EL (cell line): ENCODE measurements around the gene PCDHGA7.
A peak's percentile ranks its signal among the peaks of the same experiment; 100 is the strongest.
"Not testable (repeated sequence)": the region's sequence is repeated elsewhere in the genome, so short reads cannot be mapped to it uniquely, and the experiment has no call there.

Source experiments
- DNase-seq: peaks from one replicate; pipeline ENCODE4 v3.0.0-alpha.2; 2016

PCDHGA7 gene

DNA sequence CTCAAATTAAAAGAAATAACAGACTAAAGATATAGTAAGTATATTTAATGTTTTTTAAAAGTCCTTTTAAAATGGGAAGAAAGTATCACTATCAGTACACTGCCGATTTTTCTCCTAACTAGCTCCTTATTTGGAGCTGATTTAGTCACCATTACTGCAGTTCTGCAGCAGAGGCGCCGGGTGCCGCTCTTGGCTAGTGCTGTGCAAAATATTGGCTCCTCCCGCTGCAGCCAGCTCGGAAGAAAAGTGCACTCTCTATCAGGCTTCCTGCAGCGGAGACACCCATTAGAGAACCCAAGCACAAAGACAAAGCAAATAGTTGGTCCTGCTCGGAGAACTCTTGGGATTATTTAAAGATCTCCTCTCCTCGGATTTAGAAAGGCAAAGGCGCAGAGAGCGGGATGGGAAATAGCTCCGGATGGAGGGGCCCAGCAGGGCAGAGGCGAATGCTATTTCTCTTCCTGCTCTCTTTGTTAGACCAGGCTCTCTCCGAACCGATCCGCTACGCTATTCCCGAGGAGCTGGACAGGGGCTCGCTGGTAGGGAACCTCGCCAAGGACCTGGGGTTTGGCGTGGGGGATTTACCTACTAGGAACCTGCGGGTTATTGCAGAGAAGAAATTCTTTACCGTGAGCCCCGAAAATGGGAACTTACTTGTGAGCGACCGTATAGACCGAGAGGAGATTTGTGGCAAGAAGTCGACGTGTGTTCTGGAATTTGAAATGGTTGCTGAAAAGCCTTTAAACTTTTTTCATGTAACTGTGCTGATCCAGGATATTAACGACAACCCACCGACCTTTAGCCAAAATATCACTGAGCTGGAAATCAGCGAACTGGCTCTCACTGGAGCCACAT, 12.3 kb upstream of the PCDHGA7 start, which contains the start of gene PCDHGB3:
Gene PCDHGB3, plus strand, starts transcription at position 249 of the 855 bp plus-strand sequence. Its CDS starts 153 bp downstream, at position 402.
- peak; percentile 71 for DNase-seq

DNA sequence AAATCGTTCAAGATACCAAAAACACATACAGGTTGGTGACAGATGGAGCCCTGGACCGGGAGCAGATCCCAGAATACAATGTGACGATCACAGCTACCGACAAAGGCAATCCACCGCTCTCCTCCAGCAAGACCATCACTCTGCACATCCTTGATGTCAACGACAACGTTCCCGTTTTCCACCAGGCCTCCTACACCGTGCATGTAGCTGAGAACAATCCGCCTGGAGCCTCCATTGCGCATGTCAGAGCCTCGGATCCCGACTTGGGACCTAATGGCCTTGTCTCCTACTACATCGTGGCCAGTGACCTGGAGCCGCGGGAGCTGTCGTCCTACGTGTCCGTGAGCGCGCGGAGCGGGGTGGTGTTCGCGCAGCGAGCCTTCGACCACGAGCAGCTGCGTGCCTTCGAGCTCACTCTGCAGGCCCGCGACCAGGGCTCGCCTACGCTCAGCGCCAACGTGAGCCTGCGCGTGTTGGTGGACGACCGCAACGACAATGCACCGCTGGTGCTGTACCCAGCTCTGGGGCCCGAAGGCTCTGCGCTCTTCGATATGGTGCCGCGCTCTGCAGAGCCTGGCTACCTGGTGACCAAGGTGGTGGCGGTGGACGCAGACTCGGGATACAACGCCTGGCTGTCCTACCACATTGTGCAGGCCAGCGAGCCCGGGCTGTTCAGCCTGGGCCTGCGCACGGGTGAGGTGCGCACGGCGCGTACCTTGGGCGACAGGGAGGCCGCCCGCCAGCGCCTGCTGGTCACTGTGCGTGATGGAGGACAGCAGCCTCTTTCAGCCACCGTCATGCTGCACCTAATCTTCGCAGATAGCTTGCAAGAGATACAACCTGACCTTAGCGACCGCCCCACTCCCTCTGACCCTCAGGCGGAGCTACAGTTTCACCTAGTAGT, 10.7 kb upstream of the PCDHGA7 start:
- no peak for DNase-seq

DNA sequence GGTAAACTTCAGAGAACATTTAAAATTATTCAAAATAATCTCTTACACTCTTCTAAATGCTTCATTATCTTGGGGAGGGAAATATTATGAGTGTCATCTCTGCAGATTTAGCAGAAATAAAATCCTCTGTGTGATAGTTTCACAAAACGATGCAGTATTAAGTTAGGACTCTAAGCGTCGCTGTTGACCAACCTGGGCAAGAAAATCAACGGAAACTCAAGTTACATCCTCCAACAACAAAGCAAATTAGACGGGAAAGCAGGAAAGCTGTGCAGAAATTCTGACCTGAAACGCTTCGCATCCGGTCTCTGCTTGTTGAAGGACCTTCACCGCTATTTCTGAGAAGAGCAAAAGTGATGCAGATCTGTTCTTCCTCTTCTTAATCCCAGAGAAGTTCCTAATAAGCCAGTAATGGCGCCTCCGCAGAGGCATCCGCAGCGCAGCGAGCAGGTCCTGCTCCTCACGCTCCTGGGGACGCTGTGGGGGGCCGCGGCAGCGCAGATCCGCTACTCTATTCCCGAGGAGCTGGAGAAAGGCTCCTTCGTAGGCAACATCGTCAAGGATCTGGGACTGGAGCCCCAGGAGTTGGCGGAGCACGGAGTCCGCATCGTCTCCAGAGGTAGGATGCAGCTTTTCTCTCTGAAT, 8.7 kb upstream of the PCDHGA7 start, which contains the start of gene PCDHGA6:
Gene PCDHGA6, plus strand, starts transcription at position 219 of the 645 bp plus-strand sequence. Its CDS starts 193 bp downstream, at position 412.
- DNase-seq = peak; percentile 39

DNA sequence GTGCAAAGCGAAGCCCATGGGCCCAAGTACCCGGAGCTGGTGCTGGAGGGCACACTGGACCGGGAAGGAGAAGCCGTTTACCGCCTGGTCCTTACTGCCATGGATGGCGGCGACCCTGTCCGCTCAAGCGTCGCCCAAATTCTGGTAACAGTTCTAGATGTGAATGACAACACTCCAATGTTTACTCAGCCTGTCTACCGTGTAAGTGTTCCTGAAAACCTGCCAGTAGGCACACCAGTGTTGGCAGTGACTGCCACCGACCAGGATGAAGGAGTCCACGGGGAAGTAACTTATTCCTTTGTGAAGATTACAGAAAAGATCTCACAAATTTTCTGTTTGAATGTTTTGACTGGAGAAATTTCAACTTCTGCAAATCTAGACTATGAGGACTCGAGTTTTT, 7.9 kb upstream of the PCDHGA7 start:
- DNase-seq = no peak

DNA sequence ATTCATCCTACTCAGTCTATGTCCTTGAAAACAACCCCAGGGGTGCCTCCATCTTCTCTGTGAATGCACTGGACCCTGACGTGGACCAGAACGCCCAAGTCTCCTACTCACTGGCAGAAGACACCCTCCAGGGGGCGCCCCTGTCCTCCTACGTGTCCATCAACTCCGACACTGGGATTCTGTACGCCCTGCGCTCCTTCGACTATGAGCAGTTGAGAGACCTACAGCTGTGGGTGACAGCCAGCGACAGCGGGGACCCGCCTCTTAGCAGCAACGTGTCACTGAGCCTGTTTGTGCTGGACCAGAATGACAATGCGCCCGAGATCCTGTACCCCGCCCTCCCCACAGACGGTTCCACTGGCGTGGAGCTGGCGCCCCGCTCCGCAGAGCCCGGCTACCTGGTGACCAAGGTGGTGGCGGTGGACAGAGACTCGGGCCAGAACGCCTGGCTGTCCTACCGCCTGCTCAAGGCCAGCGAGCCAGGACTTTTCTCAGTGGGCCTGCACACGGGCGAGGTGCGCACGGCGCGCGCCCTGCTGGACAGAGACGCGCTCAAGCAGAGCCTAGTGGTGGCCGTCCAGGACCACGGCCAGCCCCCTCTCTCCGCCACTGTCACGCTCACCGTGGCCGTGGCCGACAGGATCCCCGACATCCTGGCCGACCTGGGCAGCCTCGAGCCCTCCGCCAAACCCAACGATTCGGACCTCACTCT, 6.9 kb upstream of the PCDHGA7 start:
- DNase-seq = not testable (repeated sequence)

DNA sequence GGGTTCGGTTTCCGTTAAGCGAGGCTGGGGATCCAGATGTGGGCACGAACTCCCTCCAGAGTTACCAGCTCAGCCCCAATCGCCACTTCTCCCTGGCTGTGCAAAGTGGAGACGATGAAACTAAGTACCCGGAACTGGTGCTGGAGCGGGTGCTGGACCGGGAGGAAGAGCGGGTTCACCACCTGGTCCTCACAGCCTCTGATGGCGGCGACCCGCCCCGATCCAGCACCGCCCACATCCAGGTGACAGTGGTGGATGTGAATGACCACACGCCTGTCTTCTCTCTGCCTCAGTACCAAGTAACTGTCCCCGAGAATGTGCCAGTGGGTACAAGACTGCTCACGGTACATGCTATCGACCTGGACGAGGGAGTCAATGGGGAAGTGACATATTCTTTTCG, 803 bp downstream of the PCDHGA7 start:
- DNase-seq = no peak

DNA sequence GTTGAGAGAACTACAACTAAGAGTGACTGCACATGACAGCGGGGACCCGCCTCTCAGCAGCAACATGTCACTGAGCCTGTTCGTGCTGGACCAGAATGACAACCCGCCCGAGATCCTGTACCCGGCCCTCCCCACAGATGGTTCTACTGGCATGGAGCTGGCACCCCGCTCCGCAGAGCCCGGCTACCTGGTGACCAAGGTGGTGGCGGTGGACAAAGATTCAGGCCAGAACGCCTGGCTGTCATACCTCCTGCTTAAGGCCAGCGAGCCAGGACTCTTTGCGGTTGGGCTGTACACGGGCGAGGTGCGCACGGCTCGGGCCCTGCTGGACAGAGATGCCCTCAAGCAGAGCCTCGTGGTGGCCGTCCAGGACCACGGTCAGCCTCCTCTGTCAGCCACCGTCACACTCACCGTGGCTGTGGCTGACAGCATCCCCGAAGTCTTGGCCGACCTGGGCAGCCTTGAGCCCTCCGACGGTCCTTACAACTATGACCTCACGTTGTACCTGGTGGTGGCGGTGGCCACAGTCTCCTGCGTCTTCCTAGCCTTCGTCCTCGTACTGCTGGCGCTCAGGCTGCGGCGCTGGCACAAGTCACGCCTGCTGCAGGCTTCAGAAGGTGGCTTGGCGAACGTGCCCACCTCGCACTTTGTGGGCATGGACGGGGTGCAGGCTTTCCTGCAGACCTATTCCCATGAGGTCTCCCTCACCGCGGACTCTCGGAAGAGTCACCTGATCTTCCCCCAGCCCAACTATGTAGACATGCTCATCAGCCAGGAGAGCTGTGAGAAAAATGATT, 2.1 kb downstream of the PCDHGA7 start:
- DNase-seq = no peak

DNA sequence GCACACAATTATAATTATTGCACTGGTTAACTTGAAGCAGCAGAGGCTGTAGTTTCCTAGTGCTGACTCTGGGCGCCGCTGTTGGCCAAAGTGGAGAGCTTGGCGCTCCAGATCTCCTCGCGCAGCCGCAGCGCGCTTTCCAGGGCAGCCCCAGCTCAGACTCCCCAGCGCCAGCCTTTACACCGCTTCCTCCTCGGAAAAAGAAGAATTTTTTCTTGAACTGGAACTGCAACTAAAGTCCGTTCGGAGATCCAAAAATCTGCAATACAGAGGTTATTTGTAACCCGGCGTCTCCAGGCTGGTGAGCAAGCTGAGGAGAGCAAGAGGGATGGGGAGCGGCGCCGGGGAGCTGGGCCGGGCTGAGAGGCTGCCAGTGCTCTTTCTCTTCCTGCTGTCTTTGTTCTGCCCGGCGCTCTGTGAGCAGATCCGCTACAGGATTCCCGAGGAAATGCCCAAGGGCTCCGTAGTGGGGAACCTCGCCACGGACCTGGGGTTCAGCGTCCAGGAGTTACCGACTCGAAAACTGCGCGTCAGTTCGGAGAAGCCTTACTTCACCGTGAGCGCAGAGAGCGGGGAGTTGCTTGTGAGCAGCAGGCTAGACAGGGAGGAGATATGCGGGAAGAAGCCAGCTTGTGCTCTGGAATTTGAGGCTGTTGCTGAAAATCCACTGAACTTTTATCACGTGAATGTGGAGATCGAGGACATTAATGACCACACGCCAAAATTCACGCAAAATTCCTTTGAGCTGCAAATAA, 5.2 kb downstream of the PCDHGA7 start, which contains the start of gene PCDHGB4:
Gene PCDHGB4, plus strand, starts transcription at position 142 of the 755 bp plus-strand sequence. Its CDS starts 187 bp downstream, at position 329.
- DNase-seq = peak; percentile 44

DNA sequence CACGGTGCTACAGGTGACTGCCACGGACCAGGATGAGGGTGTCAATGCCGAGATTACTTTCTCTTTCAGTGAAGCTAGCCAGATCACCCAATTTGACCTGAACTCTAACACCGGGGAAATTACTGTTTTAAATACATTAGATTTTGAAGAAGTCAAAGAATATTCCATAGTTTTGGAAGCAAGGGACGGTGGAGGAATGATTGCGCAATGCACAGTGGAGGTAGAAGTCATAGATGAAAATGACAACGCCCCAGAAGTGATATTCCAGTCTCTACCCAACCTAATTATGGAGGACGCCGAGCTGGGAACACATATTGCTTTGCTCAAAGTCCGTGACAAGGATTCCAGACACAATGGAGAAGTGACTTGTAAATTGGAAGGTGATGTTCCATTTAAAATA, 6.1 kb downstream of the PCDHGA7 start:
- no peak for DNase-seq

DNA sequence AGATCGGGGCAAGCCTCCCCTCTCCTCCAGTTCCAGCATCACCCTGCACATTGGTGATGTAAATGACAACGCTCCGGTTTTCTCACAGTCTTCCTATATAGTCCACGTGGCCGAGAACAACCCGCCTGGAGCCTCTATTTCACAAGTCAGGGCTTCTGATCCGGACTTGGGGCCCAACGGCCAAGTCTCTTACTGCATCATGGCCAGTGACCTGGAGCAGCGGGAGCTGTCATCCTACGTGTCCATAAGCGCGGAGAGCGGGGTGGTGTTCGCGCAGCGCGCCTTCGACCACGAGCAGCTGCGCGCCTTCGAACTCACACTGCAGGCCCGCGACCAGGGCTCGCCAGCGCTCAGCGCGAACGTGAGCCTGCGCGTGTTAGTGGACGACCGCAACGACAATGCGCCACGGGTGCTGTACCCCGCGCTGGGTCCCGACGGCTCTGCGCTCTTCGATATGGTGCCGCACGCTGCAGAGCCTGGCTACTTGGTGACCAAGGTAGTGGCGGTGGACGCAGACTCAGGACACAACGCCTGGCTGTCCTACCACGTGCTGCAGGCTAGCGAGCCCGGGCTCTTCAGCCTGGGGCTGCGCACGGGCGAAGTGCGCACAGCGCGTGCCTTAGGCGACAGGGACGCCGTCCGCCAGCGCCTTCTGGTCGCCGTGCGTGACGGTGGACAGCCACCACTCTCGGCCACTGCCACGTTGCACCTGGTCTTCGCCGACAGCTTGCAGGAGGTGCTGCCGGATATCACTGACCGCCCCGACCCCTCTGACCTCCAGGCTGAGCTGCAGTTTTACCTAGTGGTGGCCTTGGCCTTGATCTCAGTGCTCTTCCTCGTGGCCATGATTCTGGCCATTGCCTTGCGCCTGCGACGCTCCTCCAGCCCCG, 6.9 kb downstream of the PCDHGA7 start:
- no peak for DNase-seq

DNA sequence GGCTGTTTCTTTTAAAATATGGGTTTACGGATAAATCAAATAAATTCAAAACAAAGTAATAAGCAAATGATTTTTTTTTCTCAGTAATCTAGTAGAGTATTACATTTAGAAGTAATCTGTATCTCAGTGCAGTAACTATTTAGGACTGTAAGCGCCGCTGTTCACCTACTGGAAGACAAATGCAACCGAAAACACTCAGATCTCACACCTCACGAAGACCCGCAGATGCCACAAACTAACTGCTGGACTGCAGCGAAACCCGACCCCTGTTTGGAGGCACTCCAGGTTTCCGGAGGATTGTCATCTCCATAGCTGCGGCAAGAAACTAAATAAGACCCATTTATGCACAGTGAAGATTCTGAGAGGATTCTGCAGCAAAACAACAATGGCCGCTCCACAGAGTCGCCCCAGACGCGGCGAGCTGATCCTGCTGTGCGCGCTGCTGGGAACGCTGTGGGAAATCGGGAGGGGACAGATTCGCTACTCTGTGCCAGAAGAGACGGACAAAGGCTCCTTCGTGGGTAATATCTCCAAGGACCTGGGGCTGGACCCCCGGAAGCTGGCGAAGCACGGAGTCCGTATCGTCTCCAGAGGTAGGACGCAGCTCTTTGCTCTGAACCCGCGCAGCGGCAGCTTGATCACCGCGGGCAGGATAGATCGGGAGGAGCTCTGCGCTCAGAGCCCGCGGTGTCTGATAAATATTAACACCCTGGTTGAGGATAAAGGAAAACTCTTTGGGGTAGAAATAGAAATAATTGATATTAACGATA, 10.1 kb downstream of the PCDHGA7 start, which contains the start of gene PCDHGA8:
Gene PCDHGA8, plus strand, starts transcription at position 205 of the 770 bp plus-strand sequence. Its CDS starts 181 bp downstream, at position 386.
- no peak for DNase-seq

DNA sequence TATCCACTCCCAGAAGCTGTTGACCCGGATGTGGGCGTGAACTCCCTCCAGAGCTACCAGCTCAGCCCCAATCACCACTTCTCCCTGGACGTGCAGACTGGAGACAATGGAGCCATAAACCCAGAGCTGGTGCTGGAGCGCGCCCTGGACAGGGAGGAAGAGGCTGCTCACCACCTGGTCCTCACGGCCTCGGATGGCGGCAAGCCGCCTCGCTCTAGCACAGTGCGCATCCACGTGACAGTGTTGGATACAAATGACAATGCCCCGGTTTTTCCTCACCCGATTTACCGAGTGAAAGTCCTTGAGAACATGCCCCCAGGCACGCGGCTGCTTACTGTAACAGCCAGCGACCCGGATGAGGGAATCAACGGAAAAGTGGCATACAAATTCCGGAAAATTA, 10.7 kb downstream of the PCDHGA7 start:
- DNase-seq = no peak

DNA sequence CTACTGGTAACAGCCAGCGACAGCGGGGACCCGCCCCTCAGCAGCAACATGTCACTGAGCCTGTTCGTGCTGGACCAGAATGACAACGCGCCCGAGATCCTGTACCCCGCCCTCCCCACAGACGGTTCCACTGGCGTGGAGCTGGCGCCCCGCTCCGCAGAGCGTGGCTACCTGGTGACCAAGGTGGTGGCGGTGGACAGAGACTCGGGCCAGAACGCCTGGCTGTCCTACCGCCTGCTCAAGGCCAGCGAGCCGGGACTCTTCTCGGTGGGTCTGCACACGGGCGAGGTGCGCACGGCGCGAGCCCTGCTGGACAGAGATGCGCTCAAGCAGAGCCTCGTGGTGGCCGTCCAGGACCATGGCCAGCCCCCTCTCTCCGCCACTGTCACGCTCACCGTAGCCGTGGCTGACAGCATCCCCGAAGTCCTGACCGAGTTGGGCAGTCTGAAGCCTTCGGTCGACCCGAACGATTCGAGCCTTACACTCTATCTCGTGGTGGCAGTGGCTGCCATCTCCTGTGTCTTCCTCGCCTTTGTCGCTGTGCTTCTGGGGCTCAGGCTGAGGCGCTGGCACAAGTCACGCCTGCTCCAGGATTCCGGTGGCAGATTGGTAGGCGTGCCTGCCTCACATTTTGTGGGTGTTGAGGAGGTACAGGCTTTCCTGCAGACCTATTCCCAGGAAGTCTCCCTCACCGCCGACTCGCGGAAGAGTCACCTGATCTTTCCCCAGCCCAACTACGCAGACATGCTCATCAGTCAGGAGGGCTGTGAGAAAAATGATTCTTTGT, 12.1 kb downstream of the PCDHGA7 start:
- not testable (repeated sequence) for DNase-seq

DNA sequence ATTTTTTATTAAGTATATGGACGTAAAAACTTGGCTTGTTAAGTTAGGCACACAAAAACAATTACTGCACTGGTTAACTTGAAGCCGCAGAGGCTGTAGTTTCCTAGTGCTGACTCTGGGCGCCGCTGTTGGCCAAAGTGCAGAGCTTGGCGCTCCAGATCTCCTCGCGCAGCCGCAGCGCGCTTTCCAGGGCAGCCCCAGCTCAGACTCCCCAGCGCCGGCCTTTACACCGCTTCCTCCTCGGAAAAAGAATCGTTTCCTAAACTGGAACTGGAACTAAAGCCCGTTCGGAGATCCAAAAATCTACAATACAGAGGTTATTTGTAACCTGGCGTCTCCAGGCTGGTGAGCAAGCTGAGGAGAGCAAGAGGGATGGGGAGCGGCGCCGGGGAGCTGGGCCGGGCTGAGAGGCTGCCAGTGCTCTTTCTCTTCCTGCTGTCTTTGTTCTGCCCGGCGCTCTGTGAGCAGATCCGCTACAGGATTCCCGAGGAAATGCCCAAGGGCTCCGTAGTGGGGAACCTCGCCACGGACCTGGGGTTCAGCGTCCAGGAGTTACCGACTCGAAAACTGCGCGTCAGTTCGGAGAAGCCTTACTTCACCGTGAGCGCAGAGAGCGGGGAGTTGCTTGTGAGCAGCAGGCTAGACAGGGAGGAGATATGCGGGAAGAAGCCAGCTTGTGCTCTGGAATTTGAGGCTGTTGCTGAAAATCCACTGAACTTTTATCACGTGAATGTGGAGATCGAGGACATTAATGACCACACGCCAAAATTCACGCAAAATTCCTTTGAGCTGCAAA, 15.4 kb downstream of the PCDHGA7 start, which contains the start of gene PCDHGB5:
Gene PCDHGB5, plus strand, starts transcription at position 192 of the 796 bp plus-strand sequence. Its CDS starts 181 bp downstream, at position 373.
- DNase-seq = peak; percentile 74

DNA sequence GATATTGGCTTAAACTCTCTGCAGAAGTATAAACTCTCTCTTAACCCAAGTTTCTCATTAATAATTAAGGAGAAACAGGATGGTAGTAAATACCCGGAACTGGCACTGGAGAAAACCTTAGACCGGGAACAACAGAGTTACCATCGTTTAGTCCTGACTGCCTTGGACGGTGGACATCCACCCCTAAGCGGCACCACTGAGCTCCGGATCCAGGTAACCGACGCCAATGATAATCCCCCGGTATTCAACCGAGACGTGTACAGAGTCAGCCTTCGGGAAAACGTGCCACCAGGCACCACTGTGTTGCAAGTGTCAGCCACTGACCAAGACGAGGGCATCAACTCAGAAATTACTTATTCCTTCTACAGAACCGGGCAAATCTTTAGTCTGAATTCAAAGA, 16.1 kb downstream of the PCDHGA7 start:
- DNase-seq = no peak

DNA sequence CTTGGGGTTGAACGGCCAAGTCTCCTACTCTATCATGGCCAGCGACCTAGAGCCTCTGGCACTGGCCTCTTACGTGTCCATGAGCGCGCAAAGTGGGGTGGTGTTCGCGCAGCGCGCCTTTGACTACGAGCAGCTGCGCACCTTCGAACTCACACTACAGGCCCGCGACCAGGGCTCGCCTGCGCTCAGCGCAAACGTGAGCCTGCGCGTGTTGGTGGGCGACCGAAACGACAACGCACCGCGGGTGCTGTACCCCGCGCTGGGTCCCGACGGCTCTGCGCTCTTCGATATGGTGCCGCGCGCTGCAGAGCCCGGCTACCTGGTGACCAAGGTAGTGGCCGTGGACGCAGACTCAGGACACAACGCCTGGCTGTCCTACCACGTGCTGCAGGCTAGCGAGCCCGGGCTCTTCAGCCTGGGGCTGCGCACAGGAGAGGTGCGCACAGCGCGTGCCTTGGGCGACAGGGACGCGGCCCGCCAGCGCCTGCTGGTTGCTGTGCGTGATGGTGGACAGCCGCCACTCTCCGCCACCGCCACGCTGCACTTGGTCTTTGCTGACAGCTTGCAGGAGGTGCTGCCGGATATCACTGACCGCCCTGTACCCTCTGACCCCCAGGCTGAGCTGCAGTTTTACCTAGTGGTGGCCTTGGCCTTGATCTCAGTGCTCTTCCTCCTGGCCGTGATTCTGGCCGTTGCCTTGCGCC, 17.2 kb downstream of the PCDHGA7 start:
- DNase-seq = no peak
